Measurements from ENCODE around the gene DUOXA1.
"Not testable (repeated sequence)": the region's sequence is repeated elsewhere in the genome, so short reads cannot be mapped to it uniquely, and the experiment has no call there.

The DUOXA1 gene

DNA sequence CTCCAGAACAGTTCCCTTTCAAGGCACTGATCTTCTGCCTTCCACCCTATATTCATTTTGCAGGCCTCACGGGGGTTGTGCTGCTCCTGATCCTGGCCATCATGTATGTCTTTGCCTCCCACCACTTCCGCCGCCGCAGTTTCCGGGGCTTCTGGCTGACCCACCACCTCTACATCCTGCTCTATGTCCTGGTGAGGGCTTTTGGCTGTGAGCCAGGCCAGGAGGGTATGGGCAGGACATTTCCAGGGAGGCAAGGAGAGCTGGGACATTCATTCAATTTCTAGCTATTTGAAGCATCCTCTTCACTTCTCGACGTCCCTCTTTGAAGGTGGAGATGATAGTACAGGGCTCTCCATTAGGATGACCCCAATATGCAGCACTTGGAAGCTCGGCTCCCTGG is 26.1 kb upstream of the DUOXA1 start:
- intact Hi-C loops (cut with DNase I) = no loop called here

DNA sequence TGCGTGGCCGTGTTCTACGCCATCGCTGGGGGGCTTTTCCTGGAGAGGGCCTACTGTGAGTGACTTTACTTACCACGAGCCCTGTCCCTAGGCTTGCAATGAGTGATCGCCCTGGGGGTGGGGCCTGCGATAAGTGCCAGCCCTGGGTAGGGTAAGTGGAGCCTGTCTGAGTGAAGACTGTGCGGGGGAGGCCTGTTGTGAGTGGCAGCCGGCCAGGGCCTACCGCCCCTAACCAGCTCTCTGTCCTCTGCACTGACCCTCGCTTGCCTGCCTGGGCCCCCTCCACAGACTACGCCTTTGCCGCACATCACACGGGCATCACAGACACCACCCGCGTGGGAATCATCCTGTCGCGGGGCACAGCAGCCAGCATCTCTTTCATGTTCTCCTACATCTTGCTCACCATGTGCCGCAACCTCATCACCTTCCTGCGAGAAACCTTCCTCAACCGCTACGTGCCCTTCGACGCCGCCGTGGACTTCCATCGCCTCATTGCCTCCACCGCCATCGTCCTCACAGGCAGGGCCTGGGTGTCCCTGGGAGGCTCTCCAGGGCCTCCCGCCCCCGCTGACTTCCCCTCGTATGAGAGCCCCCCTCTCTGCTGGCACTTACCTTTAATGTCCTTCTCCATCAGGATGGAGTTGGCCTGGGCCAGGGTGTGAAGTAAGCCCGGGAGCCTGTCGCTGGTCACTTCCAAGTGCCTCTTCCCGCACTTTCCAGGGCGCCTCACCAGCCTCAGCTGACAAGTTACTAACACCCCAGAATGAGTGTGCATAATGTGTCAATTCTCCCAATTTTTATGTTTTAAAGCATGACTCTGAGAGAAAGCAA is 22.5 kb upstream of the DUOXA1 start:
- intact Hi-C loops (cut with DNase I) = no loop called here
- DNase-seq = no peak

More for the DNA sequence above, 26.1 kb upstream of the DUOXA1 start:
- DNase-seq = no peak

DNA sequence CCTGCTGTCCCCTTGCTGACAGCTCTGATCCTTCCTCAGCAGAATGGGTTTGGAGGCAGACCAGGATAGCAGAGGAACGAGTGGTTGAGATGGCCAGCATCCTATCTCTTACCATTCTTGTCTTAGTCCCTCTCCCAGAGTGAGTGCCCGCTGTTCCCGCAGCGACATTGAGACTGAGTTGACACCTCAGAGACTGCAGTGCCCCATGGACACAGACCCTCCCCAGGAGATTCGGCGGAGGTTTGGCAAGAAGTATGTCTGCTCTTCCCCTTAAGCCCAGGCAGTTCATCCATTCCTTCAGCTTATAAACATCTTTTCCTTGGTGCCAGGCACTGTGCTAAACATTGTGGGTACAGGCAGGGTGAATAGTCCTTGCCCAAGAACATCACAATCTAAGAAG is 21.3 kb upstream of the DUOXA1 start:
- DNase-seq = no peak
- intact Hi-C loops (cut with DNase I) = no loop called here

DNA sequence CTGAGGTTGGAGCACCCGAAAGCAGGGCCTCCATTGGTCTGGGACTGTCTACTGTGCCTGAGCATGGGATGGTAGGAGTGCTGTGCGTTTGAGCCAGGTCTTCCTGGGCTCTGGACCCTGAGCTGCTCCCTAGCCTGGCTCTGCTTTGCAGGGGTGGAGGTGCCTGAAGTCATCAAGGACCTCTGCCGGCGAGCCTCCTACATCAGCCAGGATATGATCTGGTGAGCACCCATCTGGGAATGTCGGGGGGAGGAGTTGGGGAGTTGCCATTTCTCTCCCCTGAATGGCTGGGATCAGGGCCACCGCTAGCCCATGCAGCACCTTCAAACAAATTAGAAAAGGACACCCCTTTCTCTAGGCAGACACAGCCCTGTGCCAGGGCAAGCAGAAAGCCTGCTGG is 20.8 kb upstream of the DUOXA1 start:
- DNase-seq = no peak
- intact Hi-C loops (cut with DNase I) = no loop called here

DNA sequence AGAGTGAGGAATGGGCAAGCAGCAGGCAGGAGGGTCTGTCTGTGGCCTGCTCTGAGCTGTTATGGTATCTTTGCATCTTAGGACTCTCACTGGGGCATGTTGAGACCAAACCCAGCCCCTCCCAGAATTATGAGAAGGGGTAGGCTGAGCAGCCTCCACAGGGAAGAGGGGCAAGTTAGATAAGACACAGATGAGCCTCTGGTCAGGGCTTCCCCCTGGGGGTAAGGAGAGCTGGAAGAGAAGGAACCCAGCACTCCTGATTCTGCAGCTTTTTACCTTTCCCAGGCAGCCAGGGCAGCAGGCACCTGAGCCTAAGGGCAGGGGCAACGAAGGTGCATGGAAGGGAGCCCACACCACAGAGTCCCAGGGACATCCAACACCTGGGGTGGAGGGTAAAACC is 19.4 kb upstream of the DUOXA1 start:
- intact Hi-C loops (cut with DNase I) = no loop called here
- no peak for DNase-seq

DNA sequence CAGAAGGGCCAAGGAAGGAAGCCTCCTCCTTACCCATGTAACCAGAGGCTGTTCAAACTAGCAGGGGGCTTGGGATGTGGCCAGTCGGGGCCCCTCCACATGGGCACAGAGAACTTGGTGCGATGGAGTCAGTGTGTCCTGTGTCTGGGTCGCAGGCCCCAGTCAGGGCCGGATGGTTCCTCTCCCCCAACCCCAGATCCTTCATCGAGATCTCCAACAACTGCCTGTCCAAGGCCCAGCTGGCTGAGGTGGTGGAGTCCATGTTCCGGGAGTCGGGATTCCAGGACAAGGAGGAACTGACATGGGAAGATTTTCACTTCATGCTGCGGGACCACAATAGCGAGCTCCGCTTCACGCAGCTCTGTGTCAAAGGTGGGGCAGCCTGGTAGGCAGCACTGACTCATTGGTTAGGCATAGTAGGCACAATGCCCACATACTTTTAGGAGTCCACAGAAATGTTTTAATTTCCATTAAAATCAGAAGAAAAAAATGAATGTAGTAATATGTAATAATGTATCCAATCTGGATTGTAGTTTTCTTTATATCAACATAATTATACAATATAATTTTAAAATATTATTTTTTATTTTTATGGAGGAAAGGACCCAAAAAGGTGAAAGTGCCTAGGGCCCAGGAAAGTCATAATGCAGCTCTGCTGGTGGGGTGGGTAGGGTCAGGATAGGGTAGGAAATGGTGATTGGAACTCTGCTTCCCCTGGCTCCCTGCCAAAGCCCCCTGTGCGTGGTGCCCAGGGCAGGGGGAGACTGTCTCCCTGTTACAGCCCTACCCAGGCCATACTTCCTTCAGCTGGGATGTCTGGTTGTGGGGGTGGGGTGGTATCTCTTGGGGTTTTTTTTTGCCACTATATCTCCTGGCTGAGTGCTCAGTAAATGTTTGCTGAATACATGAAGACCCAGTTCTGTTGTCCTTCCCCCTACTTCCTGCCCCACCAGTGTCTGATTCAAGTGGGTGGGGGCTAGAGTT is 18.7 kb upstream of the DUOXA1 start:
- DNase-seq = no peak
- intact Hi-C loops (cut with DNase I) = no loop called here

DNA sequence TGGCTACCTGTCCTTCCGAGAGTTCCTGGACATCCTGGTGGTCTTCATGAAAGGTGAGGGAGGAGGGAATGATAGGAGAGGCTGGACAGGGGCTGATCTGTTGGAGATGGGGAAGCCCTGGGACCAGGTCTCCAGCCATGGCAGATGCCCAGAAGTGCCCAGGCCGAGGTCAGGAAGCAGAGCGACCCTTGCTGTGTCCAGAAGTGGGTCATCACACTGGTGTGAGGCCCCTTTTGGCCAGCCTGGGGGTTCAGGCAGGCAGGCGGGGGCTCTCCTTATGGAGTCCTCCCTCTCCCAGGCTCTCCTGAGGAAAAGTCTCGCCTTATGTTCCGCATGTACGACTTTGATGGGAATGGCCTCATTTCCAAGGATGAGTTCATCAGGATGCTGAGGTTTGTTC is 17.9 kb upstream of the DUOXA1 start:
- DNase-seq = no peak
- intact Hi-C loops (cut with DNase I) = no loop called here

DNA sequence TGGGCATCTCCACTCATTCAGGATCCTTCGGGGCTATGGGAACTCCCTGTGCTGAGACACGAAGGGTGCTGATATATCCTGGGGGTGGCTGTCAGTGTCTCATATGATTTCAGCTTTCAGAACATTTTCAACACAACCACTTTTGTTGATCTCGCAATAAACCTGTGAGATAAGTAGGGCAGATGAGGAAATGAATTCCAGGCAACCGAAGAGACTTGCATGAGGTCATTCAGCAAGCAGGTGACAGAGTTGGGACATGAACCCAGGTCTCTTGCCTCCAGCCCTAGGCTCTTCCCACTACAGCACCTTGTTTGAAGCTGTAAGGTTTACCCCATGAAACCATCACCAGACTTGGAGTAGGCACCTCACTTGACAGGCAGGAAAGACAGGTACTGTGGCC is 16.7 kb upstream of the DUOXA1 start:
- peak in 8 of 42 donors; percentile 23 to 68 (median 49) for DNase-seq
- intact Hi-C loops (cut with DNase I) = no loop called here

DNA sequence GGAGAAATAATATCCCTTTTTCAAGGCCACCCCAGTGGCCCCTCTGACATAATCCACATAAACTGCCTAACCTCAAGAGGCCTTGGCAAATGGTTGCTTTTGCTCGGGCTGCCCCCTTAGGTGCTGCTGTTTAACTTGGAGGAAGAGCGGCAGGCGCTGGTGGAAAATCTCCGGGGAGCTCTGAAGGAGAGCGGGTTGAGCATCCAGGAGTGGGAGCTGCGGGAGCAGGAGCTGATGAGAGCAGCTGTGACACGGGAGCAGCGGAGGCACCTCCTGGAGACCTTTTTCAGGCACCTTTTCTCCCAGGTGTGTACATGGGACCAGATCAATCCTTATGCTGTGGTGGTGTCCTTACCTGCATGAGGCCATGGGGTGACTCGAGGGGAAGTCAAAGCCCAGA is 15.1 kb upstream of the DUOXA1 start:
- intact Hi-C loops (cut with DNase I) = no loop called here
- peak in 28 of 42 donors; percentile 32 to 83 (median 61) for DNase-seq

DNA sequence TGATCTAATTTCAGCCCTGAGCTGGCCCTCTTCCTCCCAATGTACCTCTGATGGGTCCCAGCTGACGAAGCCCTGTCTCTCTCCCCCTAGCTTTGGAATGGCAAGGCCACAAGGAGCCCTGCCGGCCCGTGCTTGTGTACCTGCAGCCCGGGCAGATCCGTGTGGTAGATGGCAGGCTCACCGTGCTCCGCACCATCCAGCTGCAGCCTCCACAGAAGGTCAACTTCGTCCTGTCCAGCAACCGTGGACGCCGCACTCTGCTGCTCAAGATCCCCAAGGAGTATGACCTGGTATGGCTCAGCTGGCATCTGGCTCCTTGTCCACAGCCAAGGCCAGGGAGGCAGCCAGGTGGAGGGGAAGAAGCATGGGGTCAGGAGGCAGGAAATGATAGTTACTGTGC is 14.3 kb upstream of the DUOXA1 start:
- intact Hi-C loops (cut with DNase I) = no loop called here
- no peak for DNase-seq

DNA sequence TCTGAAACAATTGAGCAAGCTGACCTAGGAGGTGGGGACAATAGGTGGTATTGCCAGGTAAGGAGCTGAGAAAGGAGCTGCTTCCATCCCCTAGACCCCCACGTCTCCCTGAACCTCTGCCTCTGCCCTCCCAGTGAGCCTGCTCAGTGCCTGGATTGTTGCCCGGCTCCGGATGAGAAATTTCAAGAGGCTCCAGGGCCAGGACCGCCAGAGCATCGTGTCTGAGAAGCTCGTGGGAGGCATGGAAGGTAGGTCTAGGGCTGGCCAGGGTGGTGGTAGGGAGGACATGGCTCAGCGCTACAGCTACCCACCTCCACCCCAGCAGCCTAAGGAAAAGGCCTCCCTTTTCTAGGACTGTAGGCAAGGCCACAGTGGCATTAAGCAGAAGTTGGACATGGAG is 13.4 kb upstream of the DUOXA1 start:
- intact Hi-C loops (cut with DNase I) = no loop called here
- DNase-seq = no peak

DNA sequence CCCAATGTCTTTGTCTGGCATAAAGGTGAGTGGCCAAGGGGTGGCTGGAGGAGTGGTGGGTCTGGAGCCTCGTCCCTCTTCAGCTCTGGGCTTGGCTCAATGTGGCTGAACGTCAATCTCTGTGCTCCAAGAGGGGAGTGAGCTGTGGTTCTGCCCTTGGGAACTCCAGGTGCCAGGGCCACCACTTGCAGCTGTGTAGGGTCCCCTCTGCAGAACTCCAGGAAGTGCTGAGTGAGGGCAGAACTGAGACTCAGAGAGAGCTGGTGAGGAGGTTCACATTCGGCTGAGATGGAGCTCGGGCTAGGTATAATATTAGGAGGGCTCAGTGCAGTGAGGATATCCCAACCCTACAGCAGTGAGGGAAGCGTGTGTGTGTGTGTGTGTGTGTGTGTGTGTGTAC is 11.7 kb upstream of the DUOXA1 start:
- intact Hi-C loops (cut with DNase I) = no loop called here
- DNase-seq = no peak

DNA sequence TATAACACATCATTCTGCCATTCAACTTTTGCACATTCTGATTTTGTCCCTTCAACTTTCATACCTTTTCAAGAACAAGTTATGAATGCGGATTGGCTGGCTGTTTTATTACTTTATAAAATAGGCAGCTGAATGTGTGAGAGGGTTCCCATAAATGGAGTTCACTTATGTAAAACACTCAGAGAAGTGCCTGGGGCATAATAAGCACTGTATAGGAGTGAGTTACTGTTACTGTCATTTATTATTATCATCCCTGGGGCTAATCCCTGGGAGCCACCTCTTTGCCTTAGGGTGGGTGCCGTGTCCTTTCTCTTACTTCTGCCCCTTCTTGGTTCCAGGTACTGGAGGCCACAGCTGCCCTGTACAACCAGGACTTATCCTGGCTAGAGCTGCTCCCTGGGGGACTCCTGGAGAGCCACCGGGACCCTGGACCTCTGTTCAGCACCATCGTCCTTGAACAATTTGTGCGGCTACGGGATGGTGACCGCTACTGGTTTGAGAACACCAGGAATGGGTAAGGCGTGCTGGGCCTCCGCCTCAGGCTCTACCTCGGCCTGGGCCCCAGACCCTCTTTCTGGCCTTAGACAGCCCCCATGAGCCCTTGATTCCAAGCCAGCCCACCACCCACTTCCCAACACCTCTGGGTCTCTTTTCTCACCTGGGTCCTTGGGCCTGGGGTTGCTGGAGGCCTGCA is 11.0 kb upstream of the DUOXA1 start:
- intact Hi-C loops (cut with DNase I) = no loop called here
- DNase-seq = no peak

DNA sequence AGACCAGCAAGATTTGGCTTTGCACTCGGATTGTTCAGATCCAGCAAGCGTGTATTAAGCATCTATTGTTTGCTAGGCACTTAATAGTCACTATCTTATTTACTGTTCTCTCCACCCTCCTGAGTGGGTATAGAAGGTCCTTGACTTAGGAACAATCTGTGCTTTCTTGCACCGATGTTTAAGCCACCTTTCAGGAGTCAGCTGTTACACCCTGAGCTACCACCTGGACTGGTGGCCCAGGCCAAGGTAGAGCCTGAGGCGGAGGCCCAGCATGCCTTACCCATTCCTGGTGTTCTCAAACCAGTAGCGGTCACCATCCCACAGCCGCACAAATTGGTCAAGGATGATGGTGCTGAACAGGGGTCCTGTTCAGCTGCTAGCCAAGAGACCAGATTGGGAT is 10.1 kb upstream of the DUOXA1 start:
- intact Hi-C loops (cut with DNase I) = no loop called here
- DNase-seq = no peak

DNA sequence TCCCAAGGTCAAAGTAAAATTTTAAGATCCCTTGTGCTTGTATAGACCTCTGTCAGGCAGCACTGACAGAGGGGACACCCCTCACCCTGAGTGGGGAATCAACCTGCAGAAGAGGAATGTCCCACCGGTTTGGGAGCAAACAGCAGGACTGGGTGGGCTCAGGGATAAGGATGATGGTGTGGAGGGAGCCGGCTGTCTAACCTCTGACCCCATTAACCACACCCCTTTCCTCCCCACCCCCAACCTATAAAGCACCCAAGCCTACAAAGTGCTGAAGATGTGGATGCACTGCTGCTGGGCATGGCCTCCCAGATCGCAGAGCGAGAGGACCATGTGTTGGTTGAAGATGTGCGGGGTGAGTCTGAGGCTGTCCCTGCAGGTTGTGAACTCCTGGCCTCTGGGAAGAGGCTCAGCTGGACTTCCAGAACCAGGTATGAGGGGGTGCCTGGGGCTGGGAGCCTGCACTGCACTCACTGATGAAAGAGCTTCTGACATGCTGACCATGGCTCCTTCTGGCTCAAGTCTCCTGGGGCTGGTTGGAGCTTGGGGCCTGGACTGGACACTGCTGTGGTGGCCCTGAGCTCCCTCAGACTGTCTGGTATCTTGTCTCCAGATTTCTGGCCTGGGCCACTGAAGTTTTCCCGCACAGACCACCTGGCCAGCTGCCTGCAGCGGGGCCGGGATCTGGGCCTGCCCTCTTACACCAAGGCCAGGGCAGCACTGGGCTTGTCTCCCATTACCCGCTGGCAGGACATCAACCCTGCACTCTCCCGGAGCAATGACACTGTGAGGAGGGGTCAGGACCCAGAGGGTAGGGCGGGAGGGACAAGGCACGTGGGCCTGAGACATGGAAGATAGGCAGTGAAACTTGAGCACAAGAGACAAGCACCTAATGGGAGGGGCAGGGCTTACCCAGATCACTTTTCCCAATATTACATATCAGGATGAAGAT is 9.4 kb upstream of the DUOXA1 start:
- intact Hi-C loops (cut with DNase I) = no loop called here
- DNase-seq = no peak

DNA sequence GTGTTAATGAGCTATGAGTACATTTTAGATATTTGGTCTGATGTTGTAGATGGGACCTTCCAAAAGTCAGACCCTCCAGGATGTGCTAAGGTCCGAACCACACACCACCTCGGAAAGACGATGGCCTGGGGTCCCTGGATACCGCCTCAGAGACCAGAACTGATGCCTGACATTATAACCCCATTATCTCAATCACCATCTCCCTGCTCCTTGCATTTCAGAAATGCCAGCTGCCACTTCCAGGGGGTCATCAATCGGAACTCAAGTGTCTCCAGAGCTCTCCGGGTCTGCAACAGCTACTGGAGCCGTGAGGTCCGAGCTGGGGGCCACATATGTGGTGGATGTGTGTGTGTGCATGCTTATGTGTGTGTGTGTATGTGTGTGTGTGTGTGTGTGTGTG is 8.0 kb upstream of the DUOXA1 start:
- intact Hi-C loops (cut with DNase I) = no loop called here
- DNase-seq = no peak

DNA sequence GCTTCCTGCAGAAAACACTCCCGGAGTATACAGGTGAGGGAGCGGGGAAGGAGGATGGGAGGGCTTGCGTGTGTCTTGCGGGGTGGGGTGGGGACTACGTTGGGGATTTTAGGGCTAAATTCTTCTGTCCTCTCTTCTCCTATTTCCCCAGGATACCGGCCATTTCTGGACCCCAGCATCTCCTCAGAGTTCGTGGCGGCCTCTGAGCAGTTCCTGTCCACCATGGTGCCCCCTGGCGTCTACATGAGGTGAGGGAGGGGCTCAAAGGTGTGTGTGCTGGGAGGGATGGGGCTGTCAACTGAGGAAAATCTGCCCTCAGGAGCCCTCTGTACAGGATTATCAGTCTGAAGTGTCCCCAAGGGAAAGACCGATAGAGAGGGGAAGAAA is 6.7 kb upstream of the DUOXA1 start:
- intact Hi-C loops (cut with DNase I) = no loop called here
- DNase-seq = no peak

DNA sequence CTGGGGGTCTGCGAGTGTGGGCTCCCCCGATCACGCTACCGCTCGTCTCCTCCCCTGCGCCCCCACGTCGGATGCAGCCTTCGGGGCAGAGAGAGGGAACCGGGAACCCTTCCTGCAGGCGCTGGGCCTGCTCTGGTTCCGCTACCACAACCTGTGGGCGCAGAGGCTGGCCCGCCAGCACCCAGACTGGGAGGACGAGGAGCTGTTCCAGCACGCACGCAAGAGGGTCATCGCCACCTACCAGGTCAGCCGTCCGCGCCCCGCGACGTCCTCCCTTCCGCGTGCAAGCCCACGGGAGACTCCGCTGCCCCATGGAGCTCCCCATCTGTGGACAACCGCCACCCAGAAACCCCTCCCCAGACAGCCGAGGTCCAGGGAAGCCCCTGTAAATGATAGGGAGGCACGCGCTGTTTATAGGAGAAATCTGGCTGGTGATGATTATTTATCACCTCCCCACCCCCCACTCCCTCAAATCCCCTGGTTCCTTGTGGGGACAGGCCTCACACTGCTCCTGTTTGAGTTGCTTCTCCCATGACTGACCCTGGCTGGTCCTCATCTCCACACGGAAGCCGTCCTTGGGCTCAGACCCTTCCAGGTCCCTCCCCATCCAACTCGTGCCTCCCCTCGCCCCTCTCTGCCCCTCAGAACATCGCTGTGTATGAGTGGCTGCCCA is 6.2 kb upstream of the DUOXA1 start:
- intact Hi-C loops (cut with DNase I) = not testable (repeated sequence)

More for the DNA sequence above, 6.2 kb upstream of the DUOXA1 start:
- not testable (repeated sequence) for DNase-seq

Measured in head of caudate nucleus (tissue), 42 donors.